GM10266 (cell line): Measurements from ENCODE around the gene TMEM201.

Experiments
- DNase-seq: peaks from one replicate; pipeline ENCODE4 v3.0.0; 2012; ENCODE audit errors: extremely low spot score
- TF ChIP-seq, protein P1 (sequence below): IDR thresholded peaks from 2 replicates; pipeline ENCODE4 v1.5.1; 2012; ENCODE audit warnings: mild to moderate bottlenecking, low read depth; ENCODE audit not compliant: control insufficient read depth, insufficient read depth; ENCODE audit errors: missing control alignments

TMEM201 gene

DNA sequence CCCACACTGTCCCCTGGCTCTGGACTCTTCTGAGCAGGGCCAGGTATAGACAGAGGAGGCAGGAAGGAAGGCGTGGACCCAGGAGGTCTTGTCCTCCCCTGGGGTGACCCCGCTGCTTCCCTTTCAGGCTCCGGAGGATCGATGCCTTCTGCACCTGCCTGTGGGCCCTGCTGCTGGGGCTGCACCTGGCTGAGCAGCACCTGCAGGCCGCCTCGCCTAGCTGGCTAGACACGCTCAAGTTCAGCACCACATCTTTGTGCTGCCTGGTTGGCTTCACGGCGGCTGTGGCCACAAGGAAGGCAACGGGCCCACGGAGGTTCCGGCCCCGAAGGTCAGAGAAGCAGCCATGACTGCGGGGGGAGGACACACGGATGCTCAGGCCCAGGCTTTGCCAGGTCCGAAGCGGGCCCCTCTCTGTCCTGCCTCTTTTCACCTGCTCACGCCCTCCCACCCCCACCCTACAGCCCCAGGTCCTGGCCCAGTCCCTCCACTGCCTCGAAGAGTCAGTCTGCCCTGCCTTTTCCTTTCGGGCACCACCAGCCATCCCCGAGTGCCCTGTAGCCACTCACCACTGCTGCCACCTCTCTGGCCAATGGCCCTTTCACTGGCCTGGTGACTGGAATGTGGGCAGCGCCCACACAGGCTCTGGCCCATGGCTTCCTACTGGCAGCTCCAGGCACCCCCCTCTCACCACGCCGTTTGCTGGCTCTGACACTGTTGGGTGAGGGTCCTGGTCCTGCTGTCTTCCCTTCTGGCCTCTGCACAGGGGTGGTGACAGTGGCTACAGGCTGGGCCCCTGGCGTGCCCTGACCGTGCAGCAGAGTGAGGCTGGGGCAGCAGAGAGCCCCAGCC, 13.5 kb downstream of the TMEM201 start:
- no peak for DNase-seq
- TF ChIP-seq, protein P1, sequence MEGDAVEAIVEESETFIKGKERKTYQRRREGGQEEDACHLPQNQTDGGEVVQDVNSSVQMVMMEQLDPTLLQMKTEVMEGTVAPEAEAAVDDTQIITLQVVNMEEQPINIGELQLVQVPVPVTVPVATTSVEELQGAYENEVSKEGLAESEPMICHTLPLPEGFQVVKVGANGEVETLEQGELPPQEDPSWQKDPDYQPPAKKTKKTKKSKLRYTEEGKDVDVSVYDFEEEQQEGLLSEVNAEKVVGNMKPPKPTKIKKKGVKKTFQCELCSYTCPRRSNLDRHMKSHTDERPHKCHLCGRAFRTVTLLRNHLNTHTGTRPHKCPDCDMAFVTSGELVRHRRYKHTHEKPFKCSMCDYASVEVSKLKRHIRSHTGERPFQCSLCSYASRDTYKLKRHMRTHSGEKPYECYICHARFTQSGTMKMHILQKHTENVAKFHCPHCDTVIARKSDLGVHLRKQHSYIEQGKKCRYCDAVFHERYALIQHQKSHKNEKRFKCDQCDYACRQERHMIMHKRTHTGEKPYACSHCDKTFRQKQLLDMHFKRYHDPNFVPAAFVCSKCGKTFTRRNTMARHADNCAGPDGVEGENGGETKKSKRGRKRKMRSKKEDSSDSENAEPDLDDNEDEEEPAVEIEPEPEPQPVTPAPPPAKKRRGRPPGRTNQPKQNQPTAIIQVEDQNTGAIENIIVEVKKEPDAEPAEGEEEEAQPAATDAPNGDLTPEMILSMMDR, result no peak

DNA sequence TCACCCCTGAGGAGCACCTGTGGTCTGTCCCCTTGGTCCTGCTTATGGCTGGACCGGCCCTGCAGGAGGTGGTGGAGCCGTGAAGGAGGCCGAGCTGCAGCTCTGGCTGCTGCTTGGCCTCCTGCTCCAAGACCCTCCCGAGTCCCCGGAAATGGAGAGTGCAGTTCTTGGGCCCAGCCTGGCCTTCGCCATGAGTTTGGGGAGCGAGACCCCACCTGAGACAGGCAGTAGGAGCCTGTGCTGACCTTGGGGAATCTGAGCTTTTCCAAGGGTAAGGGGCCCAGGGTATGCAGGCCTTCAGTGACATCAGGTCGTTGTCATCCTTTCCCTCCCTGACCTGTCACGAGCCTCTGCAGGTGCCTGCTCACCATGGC, 14.1 kb downstream of the TMEM201 start:
- DNase-seq, result no peak

DNA sequence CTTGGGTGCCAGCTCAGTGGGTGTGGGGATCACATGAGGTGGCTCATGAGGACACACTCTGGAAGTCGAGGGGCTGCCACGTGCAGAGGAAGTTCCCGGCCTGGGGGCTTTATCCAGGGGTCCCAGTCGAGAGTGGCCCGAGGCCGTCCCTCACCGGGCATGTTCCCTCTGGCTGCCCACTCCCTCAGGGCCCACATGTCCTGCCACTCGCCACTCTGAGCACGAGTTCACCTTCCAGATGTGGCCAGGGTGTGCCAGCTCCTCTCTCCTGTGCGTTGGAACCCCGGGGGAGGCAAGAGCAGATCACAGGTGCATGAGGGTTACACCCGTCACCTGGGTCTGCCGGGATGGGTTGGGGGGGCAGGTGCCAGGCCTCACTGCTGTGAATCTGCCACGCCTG, 14.6 kb downstream of the TMEM201 start:
- no peak for DNase-seq
- TF ChIP-seq, protein P1, result no peak

More for the DNA sequence above, 14.1 kb downstream of the TMEM201 start:
- TF ChIP-seq, protein P1, result no peak

DNA sequence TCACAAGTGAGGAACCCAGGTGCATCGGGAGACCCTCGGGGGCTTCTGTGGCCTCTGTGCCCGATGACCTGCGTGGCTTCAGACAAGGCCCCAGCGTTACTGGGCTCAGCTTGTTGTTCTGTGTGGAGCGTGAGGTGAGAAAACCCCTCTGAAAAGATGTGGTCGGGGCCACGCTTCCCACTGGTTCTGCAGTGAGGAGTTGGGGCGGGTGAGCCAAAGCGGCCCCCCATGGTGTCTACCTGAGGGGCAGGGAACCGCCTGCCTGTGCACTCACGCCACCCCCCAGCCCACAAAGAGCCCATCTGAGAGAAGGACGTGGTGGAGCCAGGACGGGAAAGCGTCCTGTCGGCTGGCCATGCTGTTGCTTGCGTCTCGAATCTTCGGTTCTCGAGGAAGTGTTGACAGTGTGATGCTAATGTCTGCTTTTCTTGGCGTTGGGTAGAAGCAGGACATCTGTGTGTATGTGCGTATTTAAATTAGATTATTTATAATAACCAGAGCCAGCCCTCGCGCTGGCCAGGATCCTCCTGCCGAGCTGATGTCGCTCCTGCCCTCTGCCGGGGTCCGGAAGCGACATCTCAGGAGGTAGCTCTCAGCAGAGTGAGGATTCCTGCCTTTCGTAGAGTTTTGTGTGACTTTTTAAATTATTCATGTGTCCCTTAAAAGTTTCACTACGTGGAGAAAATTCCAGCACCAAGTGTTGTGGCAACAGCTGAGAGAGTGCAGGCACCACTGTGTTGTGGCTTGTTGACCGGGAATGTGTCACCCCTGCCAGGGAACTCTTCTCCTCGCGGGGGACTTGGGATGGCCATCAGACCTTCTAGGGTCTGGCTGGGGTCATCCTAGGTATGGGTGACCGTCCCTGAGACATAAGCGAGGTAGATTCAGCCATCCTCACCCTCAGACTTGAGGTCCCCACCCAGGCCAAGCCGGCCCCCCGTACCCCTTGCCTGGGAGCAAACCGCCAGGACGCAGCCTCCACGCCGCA, 15.3 kb downstream of the TMEM201 start:
- no peak for DNase-seq

DNA sequence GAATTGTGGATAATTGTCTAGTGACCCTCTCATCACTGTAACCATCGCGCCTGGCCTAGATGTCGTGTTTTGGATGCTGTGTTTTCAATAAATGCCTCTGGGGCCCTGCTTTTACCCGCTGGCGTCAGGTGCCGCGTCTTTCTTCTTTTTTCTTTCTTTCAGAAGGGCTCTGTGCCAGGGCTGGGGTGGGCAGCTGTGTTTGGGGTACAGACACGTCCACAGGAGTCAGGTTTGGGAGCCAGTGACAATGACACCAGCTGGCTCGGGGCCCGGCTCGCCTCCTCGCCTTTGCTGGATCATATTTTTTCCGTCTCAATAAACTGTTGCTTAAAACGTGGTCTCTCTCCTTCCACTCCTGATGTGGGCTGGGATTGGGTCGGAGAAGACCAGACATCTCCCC, 16.1 kb downstream of the TMEM201 start:
- TF ChIP-seq, protein P1, result no peak
- DNase-seq, result no peak

More for the DNA sequence above, 15.3 kb downstream of the TMEM201 start:
- TF ChIP-seq, protein P1, result no peak

DNA sequence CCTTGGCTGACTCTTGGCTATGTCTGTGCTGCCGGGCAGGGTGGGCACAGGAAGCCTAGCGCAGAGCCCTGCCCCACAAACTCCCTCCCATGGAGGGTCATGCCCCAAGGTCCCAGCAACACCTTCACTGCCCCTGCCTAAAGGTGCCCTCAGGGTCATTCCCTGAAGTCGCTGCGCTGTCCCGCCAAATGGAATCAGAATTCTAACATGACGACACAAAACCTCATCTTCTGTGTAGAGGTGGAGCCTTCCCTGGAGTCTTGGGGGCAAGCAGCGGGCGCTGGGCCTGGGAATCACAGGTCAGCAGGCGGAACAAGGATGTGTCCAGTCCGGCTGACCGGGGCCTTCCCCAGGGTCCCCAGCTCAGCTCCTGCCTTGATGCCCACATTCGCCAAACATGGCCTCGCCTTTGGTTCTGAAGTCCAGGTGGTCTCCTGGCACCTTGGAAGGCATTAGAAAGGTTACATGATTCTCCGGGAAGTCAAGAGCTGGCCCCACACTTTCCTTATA, 17.3 kb downstream of the TMEM201 start:
- no peak for DNase-seq
- TF ChIP-seq, protein P1, result no peak
